Left hindlimb (tissue), 1 donor: ENCODE results near the gene POLR2F.
"Not testable (repeated sequence)": the region's sequence is repeated elsewhere in the genome, so short reads cannot be mapped to it uniquely, and the experiment has no call there.

ENCODE experiments used
- DNase-seq: peaks from one replicate; pipeline ENCODE4 v3.0.0-alpha.2; 2018

The POLR2F gene

GRCh38 chr22:37925767-37926166 lies 27.7 kb upstream of the POLR2F start:
- DNase-seq = no peak

GRCh38 chr22:37926358-37926757 lies 27.1 kb upstream of the POLR2F start:
- no peak for DNase-seq

GRCh38 chr22:37926771-37927636 lies 26.5 kb upstream of the POLR2F start:
- DNase-seq = no peak

GRCh38 chr22:37927637-37927936 lies 25.9 kb upstream of the POLR2F start:
- no peak for DNase-seq

GRCh38 chr22:37929390-37929789 lies 24.1 kb upstream of the POLR2F start:
- DNase-seq = no peak

GRCh38 chr22:37930270-37930951 lies 23.1 kb upstream of the POLR2F start:
- DNase-seq = no peak

GRCh38 chr22:37930952-37931440 lies 22.5 kb upstream of the POLR2F start:
- DNase-seq = no peak

- DNase-seq = no peak
Measured at GRCh38 chr22:37931893-37932389, 21.6 kb upstream of the POLR2F start.

GRCh38 chr22:37932401-37932800 lies 21.1 kb upstream of the POLR2F start:
- DNase-seq = no peak

GRCh38 chr22:37932821-37933578 lies 20.5 kb upstream of the POLR2F start:
- no peak for DNase-seq

- DNase-seq = peak; percentile 86
Measured at GRCh38 chr22:37933711-37934376, 19.7 kb upstream of the POLR2F start.

GRCh38 chr22:37940698-37941376 lies 12.7 kb upstream of the POLR2F start:
- no peak for DNase-seq

- no peak for DNase-seq
Measured at GRCh38 chr22:37942133-37942532, 11.4 kb upstream of the POLR2F start.

- no peak for DNase-seq
Measured at GRCh38 chr22:37943136-37943824, 10.2 kb upstream of the POLR2F start.

- DNase-seq = no peak
Measured at GRCh38 chr22:37943825-37944198, 9.7 kb upstream of the POLR2F start.

GRCh38 chr22:37944423-37944822 lies 9.1 kb upstream of the POLR2F start:
- not testable (repeated sequence) for DNase-seq

GRCh38 chr22:37947142-37947795 lies 6.2 kb upstream of the POLR2F start:
- DNase-seq = not testable (repeated sequence)

- no peak for DNase-seq
Measured at GRCh38 chr22:37951305-37951704, 2.2 kb upstream of the POLR2F start.

GRCh38 chr22:37952629-37953028 lies 870 bp upstream of the POLR2F start:
- DNase-seq = not testable (repeated sequence)

GRCh38 chr22:37953062-37953436 lies 450 bp upstream of the POLR2F start:
- DNase-seq = no peak

- no peak for DNase-seq
Measured at GRCh38 chr22:37954686-37955085, 1.2 kb downstream of the POLR2F start.
